Neural cell (in vitro differentiated cells): Measurements from ENCODE around the gene NDUFB7. TPM values are rescaled to one million over a fixed set of nuclear protein-coding genes. Genes with fewer than 3 reads are reported as not detected.

Source experiments
- H2AFZ ChIP-seq: fragments of 200-600, 300-800 bp; sonication (generic), shearing (Covaris generic); 2 replicates; pipeline ENCODE4 v1.6.0; 2014; ENCODE audit warnings: low read depth, mild to moderate bottlenecking, antibody characterized with exemption, low read length, moderate library complexity
- H3F3A ChIP-seq: fragments of 200-600 bp; shearing (Covaris generic); 2 replicates; pipeline ENCODE4 v1.6.1; 2016; ENCODE audit warnings: mild to moderate bottlenecking, moderate library complexity, mixed read lengths, antibody characterized with exemption, low read length; ENCODE audit not compliant: insufficient read depth, poor library complexity, severe bottlenecking
- H3K27ac ChIP-seq: fragments of 200-600, 300-800 bp; sonication (generic), shearing (Covaris generic); 2 replicates; pipeline ENCODE4 v1.5.1; 2014; ENCODE audit warnings: mild to moderate bottlenecking, low read length, moderate library complexity
- H3K27me3 ChIP-seq: fragments of 300-800, 200-600 bp; sonication (generic), shearing (Covaris generic); 2 replicates; pipeline ENCODE4 v1.6.0; 2014; ENCODE audit warnings: mild to moderate bottlenecking, low read depth, low read length, moderate library complexity; ENCODE audit not compliant: insufficient read depth
- H3K36me3 ChIP-seq: fragments of 300-800, 200-600 bp; sonication (generic), shearing (Covaris generic); 2 replicates; pipeline ENCODE4 v1.5.1; 2014; ENCODE audit warnings: mild to moderate bottlenecking, antibody characterized with exemption, low read length, moderate library complexity; ENCODE audit not compliant: insufficient read depth
- H3K4me2 ChIP-seq: fragments of 300-800, 200-600 bp; sonication (generic), shearing (Covaris generic); 2 replicates; pipeline ENCODE4 v1.6.0; 2014; ENCODE audit warnings: mild to moderate bottlenecking, low read length
- H3K4me3 ChIP-seq: fragments of 300-800, 200-600 bp; sonication (generic), shearing (Covaris generic); 2 replicates; pipeline ENCODE4 v1.5.1; 2014; ENCODE audit warnings: mild to moderate bottlenecking, low read length, moderate library complexity
- H3K79me2 ChIP-seq: fragments of 200-600 bp; shearing (Covaris generic); replicated peaks from 2 replicates; pipeline ENCODE4 v1.6.0; 2014; ENCODE audit warnings: mild to moderate bottlenecking, low read length, moderate library complexity; ENCODE audit not compliant: insufficient read depth
- H3K9ac ChIP-seq: fragments of 300-800, 200-600 bp; sonication (generic), shearing (Covaris generic); 2 replicates; pipeline ENCODE4 v1.6.1; 2016; ENCODE audit warnings: mild to moderate bottlenecking, low read length, mixed read lengths
- H3K9me2 ChIP-seq: fragments of 200-600 bp; shearing (Covaris generic); 2 replicates; pipeline ENCODE4 v1.6.1; 2016; ENCODE audit warnings: mild to moderate bottlenecking, low read length, mixed read lengths; ENCODE audit not compliant: insufficient read depth
- H3K9me3 ChIP-seq: fragments of 200-600, 300-800 bp; sonication (generic), shearing (Covaris generic); 2 replicates; pipeline ENCODE4 v1.6.1; 2016; ENCODE audit warnings: mild to moderate bottlenecking, mixed run types, low read length, moderate library complexity, mixed read lengths
- H4K20me1 ChIP-seq: fragments of 200-600 bp; shearing (Covaris generic); 2 replicates; pipeline ENCODE4 v1.6.1; 2016; ENCODE audit warnings: mild to moderate bottlenecking, mixed run types; ENCODE audit not compliant: insufficient read depth
- EP300 ChIP-seq: fragments of 450-650 bp; conservative IDR thresholded peaks from 2 replicates; pipeline ENCODE4 v1.6.1; 2014; ENCODE audit warnings: antibody characterized with exemption, mild to moderate bottlenecking, moderate library complexity; ENCODE audit not compliant: poor library complexity, severe bottlenecking
- EZH2 ChIP-seq: fragments of 200-600, 300-800 bp; shearing (Covaris generic), sonication (generic); IDR thresholded peaks from 2 replicates; pipeline ENCODE4 v1.6.1; 2014; ENCODE audit warnings: antibody characterized with exemption, low read length, borderline replicate concordance, mild to moderate bottlenecking; ENCODE audit not compliant: insufficient read depth, poor library complexity, severe bottlenecking
- MXI1 ChIP-seq: fragments of 450-650 bp; conservative IDR thresholded peaks from 2 replicates; pipeline ENCODE4 v1.6.1; 2014; ENCODE audit warnings: antibody characterized with exemption, mild to moderate bottlenecking; ENCODE audit not compliant: poor library complexity, severe bottlenecking
- POLR2AphosphoS5 ChIP-seq: IDR thresholded peaks from 2 replicates; pipeline ENCODE4 v1.6.1; 2012
- RAD21 ChIP-seq: fragments of 450-650 bp; conservative IDR thresholded peaks from 2 replicates; pipeline ENCODE4 v1.6.1; 2014; ENCODE audit warnings: antibody characterized with exemption, mild to moderate bottlenecking, moderate library complexity
- SMC3 ChIP-seq: fragments of 450-650 bp; conservative IDR thresholded peaks from 2 replicates; pipeline ENCODE4 v1.6.1; 2014; ENCODE audit warnings: antibody characterized with exemption, mild to moderate bottlenecking, moderate library complexity; ENCODE audit not compliant: poor library complexity
- TAF1 ChIP-seq: IDR thresholded peaks from 2 replicates; pipeline ENCODE4 v1.6.1; 2012; ENCODE audit warnings: low read depth
- polyA plus RNA-seq: library from polyadenylated mRNA; depleted of rRNA; stranded (reverse); fragments of >200 nt; gene quantifications from 2 replicates; pipeline ENCODE4 v1.2.3, GENCODE V29; 2014
- TF ChIP-seq, protein P1 (sequence below): fragments of 450-650 bp; IDR thresholded peaks from 2 replicates; pipeline ENCODE4 v1.5.1; 2014; ENCODE audit warnings: antibody characterized with exemption, mild to moderate bottlenecking, moderate library complexity; ENCODE audit not compliant: poor library complexity, severe bottlenecking
- TF ChIP-seq, protein P2 (sequence below): IDR thresholded peaks from 2 replicates; pipeline ENCODE4 v1.6.1; 2012; ENCODE audit warnings: borderline replicate concordance

The NDUFB7 gene
- polyA plus RNA-seq, 1 donor from 2014 or later, result 615 TPM

DNA sequence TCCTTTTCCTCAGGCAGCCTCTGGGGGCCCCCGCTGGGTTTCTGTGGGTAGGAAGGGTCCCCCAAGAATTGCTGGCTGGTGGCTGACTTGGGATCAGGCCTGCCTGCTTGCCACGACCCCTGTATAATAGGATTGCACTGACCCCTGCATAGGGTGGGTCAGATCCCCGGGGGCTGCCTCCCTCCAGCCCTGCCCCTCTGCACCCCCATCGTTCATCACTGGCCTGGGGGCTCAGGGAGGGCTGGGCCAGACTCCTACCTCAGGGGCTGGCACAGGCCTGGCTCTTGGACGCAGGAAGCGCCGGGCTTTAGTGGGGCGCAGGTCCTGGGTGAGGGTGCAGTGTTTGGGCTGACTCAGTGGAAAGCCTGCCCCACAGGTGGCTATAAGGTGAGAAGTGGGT, 10.6 kb downstream of the NDUFB7 start:
- H3K27ac ChIP-seq, result no peak overlapping the region
- H2AFZ ChIP-seq, result no peak overlapping the region
- no peaks in the 10 kb centered on the region for H3K9me2 ChIP-seq
- H4K20me1 ChIP-seq, result no peaks in the 10 kb centered on the region
- H3K79me2 ChIP-seq, result no peaks in the 10 kb centered on the region
- H3K9me3 ChIP-seq, result no peaks in the 10 kb centered on the region
- H3F3A ChIP-seq, result no peaks in the 10 kb centered on the region
- H3K4me3 ChIP-seq, result no peak overlapping the region
- no peak overlapping the region for H3K4me2 ChIP-seq
- TF ChIP-seq SMC3 (no peak), EZH2 (no peak), TAF1 (no peak), MXI1 (no peak), EP300 (no peak), RAD21 (no peak), POLR2AphosphoS5 (no peak)
- TF ChIP-seq, protein P1, sequence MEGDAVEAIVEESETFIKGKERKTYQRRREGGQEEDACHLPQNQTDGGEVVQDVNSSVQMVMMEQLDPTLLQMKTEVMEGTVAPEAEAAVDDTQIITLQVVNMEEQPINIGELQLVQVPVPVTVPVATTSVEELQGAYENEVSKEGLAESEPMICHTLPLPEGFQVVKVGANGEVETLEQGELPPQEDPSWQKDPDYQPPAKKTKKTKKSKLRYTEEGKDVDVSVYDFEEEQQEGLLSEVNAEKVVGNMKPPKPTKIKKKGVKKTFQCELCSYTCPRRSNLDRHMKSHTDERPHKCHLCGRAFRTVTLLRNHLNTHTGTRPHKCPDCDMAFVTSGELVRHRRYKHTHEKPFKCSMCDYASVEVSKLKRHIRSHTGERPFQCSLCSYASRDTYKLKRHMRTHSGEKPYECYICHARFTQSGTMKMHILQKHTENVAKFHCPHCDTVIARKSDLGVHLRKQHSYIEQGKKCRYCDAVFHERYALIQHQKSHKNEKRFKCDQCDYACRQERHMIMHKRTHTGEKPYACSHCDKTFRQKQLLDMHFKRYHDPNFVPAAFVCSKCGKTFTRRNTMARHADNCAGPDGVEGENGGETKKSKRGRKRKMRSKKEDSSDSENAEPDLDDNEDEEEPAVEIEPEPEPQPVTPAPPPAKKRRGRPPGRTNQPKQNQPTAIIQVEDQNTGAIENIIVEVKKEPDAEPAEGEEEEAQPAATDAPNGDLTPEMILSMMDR, result no peak
- TF ChIP-seq, protein P2, sequence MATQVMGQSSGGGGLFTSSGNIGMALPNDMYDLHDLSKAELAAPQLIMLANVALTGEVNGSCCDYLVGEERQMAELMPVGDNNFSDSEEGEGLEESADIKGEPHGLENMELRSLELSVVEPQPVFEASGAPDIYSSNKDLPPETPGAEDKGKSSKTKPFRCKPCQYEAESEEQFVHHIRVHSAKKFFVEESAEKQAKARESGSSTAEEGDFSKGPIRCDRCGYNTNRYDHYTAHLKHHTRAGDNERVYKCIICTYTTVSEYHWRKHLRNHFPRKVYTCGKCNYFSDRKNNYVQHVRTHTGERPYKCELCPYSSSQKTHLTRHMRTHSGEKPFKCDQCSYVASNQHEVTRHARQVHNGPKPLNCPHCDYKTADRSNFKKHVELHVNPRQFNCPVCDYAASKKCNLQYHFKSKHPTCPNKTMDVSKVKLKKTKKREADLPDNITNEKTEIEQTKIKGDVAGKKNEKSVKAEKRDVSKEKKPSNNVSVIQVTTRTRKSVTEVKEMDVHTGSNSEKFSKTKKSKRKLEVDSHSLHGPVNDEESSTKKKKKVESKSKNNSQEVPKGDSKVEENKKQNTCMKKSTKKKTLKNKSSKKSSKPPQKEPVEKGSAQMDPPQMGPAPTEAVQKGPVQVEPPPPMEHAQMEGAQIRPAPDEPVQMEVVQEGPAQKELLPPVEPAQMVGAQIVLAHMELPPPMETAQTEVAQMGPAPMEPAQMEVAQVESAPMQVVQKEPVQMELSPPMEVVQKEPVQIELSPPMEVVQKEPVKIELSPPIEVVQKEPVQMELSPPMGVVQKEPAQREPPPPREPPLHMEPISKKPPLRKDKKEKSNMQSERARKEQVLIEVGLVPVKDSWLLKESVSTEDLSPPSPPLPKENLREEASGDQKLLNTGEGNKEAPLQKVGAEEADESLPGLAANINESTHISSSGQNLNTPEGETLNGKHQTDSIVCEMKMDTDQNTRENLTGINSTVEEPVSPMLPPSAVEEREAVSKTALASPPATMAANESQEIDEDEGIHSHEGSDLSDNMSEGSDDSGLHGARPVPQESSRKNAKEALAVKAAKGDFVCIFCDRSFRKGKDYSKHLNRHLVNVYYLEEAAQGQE, result no peak
- H3K9ac ChIP-seq, result no peak overlapping the region
- H3K27me3 ChIP-seq, result no peaks in the 10 kb centered on the region
- no peaks in the 10 kb centered on the region for H3K36me3 ChIP-seq

DNA sequence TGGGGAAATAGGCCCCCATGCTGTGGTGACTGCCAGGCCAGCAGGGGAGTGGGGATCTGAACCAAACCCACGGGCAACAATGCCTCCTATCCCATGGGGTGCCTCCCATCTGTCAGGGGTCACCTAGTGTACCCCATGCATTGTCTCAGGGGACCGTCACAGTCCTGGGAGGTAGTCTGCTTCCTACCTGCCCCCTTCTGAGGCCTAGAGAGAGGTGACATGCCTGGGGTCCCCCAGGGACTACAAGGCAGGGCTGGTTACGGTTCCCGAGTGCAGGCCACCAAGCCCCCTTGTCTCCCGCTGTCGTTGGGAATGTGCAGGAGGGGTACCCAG, 11.1 kb downstream of the NDUFB7 start:
- Histone ChIP-seq H3K9me3 (no peaks in the 10 kb centered on the region), H4K20me1 (no peaks in the 10 kb centered on the region), H3K9me2 (no peaks in the 10 kb centered on the region), H2AFZ (no peak overlapping the region), H3K9ac (no peak overlapping the region), H3K36me3 (no peaks in the 10 kb centered on the region), H3K79me2 (no peaks in the 10 kb centered on the region), H3F3A (no peaks in the 10 kb centered on the region), H3K4me2 (no peak overlapping the region), H3K27me3 (no peaks in the 10 kb centered on the region), H3K27ac (no peak overlapping the region), H3K4me3 (no peak overlapping the region)
- TF ChIP-seq, protein P1, result no peak
- TF ChIP-seq EZH2 (no peak), SMC3 (no peak), EP300 (no peak), MXI1 (no peak), TAF1 (no peak), POLR2AphosphoS5 (no peak), RAD21 (no peak)
- TF ChIP-seq, protein P2, result no peak
